ENCODE results near the gene LMX1B.
"Not testable (repeated sequence)": the region's sequence is repeated elsewhere in the genome, so short reads cannot be mapped to it uniquely, and the experiment has no call there.

LMX1B gene

DNA sequence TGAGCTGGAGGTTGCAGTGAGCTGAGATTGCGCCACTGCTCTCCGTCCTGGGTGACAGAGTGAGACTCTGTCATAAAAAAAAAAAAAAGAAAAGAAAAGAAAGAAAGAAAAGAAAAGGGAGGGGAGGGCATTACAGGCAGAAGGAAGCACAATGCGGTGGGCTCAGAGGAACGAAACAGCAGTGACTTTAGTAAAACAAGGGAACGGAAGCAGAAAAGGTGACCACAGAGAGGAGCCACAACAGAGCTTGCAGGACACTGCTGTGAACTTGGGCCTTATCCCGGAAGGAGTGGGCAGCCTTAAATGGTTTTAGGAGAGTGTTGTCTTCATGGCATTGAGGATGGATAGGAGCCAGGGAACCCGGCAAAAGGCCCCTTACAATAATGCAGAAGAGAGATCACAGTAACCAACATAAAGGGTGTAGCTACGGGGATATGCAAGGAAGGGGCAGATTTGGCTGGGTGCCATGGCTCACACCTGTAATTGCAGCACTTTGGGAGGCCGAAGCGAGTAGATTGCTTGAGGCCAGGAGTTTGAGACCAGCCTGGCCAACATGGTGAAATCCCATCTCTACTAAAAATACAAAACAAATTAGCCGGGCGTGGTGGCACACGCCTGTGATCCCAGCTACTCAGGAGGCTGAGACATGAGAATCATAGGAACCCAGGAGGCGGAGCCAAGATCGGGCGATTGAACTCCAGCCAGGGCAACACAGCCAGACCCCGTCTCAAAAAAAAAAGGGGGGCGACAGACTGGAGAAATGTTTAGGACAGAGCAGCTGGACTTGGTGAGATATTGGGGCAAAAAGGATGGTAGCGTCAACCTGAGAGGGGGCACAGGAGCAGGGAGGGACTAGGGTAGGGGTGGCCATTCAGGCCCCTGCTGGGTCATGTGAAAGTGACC lies 107.2 kb downstream of the LMX1B start:
- DNase-seq, result no peak

DNA sequence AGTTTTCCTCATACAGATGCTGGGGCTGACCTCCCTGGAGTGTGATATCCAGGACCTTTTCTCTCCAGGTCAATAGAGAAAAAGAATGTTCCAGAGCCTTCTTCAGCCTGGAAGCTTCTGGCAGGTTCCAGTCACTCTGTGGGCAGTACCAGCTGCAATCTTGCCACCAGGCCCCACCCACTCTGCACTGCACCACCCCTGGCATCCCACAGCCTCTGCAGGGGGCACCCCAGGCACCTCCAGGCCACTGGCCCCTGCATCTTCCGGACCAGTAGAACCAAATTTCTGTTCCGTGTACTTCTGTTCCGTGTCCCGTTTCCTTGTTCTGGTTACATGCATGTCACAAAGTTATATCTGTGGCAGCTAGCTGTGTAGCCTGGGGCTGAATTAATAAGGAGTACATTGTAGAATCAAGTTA lies 107.8 kb downstream of the LMX1B start:
- DNase-seq, result no peak

DNA sequence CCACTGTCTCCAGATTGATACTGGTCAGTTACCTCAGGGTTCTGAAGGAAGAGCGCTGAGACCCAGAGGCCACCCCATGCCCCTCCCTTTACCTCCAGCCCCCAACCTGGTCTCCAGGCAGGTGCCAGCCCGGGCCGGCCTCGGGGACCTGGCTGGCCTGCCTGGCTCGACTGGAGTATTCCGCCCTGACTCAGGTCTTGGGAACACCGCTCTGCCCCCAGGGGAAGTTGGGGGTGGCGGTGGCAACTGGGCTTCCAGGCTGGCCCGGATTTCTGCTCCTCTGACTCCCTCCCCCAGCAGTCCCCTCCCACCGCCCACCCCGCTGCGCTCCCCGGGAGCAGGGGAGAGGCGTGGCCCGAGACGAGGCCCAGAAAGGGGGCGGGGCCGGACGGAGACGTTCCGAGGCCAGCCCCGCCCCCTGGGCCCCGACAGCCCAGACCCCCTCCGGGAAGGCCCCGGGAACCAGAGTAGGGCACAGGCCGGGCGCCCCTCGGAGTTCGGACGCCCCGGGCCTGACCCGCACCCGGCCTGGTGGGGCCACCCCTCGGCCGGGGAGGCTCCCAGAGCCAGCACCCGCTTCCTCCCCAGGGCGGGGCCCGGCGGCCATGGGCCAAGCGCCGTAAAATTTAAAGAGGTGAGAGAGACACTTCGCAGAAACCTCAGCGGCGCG lies 108.7 kb downstream of the LMX1B start:
- no peak for DNase-seq

DNA sequence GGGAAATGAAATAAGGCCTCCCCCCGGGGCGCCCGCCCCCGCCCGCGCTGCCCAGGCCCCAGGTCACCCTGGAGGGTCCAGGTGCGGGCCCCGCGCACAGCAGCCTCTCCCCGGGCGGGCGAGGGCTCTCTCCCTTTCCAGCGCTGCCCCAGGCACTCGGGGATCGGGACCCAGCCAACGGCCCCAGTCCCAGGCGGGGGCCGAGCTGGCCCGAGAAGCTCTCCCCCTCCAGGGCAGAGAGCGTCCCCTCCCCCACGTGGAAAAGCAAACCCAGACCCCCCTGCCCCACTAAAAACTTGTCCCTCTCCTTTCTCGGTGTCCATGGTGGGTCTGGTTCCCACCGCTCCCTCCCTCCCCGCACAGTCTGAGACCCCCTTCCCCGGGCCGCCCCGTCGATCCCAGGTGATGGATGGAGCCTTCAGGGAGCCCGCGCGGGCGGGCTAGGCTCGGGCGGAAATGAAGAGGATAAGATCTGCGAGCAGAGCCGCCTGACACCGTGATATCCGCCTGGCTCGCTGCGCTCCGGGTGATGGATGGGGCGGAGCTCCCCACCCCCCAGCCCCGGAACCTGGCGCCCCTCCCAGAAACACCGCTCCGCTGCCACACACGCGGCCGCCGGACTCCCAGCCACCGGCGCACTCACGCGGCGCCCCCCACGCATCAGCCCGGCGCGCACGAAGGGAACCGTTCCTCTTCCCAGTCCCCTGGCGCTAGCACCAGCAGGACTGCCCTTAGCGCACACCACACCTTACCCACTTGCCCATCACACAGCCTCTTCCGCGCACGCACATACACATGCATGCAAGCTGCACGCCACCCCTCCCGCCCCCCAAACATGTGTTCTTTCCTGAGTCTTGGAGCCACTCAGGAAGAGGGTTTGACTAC lies 109.4 kb downstream of the LMX1B start:
- DNase-seq, result no peak

DNA sequence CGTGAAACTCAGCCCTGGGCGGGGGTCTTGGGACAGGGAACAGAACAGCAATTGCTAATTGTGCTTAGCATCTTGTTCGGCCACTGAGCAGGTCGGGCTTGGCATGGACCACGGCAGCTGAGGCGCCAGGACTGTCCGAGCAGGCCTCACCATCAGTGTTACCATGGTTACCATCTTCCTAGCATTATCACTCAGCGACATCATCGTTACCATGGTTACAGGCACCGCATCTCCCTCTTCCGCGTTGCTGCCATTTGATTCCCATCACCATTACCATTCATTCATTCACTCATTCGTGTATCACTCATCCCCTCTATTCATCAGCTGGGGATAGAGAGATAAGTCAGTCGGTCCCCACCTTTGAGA lies 110.1 kb downstream of the LMX1B start:
- DNase-seq, result no peak

DNA sequence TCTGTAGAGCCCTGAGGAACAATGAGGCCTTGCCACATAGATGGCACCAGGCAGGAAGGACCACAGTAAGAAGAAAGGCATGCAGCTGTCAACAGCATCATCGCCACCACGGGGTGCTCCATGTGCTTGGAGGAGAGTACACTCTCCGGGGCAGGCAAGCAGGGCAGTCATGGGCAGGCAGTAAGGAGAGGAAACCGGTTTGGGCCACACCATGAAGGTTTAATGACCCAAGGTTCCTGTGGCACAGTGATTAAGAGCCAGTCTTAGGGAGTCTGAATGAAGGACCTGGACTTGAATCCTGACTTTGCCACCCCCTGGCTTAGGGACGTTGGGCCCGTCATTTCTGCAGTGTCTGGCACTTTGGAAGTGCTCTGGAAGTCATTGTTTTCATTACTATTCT lies 110.5 kb downstream of the LMX1B start:
- no peak for DNase-seq

DNA sequence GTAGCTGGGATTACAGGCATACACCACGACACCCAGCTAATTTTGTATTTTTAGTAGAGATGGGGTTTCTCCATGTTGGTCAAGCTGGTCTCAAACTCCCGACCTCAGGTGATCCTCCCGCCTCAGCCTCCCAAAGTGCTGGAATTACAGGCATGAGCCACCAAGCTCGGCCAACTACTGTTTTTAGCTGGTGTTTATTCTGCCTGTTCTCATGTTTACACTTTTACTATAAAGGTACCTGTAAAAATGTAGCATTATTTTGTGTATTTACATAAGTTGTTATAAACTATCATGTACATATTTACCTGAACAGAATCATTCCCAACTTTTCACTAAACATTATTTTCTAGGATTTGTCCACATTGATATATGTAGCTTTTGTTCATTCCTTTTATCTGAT lies 111.8 kb downstream of the LMX1B start:
- not testable (repeated sequence) for DNase-seq

DNA sequence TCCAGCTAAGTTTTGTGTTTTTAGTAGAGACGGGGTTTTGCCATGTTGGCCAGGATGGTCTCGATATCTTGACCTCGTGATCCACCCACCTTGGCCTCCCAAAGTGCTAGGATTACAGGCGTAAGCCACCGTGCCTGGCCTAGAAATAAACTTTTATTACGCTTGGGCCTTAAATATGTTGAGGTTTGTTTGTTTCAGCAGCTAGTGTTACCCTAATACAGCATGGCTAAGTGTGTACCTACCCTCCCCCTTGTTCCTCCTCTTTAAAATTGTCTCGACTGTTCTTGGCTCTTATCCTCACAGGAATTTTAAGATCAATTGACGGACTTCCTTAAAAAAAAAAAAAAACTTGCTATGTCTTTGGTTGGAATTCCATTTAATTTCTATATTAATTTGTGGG lies 114.5 kb downstream of the LMX1B start:
- DNase-seq, result not testable (repeated sequence)

DNA sequence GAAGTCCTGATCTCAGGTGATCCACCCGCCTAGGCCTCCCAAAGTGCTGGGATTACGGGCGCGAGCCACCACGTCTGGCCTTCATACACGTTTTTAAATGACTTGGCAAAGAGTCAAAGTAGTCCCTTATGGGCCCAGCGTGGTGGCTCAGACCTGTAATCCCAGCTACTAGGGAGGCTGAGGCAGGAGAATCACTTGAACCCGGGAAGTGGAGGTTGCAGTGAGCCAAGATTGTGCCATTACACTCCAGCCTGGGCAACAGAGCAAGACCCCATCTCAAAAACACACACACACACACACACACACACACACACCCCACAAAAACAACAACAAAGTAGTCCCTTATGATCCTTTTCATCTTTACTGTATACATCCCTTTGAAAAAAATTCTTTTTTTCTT lies 116.9 kb downstream of the LMX1B start:
- DNase-seq, result not testable (repeated sequence)

DNA sequence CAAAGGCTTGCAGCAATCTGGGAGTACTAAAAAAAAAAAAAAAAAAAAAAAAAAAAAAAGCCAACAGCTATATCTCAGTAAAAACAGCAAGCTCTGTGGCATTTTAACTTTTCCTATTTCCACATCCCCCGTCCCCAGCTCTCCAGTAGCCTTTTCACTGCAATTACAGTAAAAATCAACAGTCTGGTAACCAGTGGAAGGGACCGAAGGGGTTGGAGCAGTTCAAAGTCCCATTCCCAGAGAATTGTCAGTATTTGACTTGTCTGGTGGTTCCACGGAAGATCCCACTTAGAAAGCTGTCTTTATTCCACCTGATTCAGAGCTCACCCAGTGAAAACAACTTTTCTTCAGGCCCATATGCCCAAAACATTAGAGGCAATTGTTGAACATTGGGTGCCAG lies 119.3 kb downstream of the LMX1B start:
- DNase-seq, result no peak

DNA sequence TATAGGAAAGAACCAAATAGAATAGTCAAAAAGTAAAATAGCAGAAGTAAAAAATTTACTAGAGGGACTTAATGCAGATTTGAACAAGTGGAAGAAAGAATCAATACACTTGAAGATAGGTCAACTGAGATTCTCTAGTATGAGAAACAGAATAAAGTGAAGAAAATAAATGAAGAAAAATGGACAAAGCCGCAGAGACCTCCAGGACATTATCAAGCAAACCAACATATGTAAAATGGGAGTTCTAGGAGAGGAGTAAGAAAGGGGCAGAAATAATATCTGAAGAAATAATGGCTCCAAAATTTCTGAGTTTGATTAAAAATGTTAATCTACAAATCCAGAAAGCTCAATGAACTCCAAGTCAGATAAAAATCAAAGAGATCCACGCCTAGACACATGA lies 121.1 kb downstream of the LMX1B start:
- DNase-seq, result no peak

DNA sequence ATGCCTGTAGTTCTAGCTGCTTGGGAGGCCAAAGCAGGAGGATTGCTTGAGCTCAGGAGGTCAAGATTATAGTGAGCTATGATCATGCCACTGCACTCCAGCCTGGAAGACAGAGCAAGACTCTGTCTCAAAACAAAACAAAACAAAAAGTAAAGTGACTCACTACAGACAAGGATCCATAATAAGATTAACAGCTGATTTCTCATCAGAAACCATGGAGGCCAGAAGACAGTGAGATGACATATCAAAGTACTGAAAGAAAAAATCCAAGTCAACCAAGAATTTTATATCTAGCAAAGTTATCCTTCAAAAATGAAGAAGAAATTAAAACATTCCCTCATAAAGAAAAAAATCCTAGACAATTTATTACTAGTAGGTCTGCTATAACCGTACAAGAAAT lies 121.8 kb downstream of the LMX1B start:
- no peak for DNase-seq

DNA sequence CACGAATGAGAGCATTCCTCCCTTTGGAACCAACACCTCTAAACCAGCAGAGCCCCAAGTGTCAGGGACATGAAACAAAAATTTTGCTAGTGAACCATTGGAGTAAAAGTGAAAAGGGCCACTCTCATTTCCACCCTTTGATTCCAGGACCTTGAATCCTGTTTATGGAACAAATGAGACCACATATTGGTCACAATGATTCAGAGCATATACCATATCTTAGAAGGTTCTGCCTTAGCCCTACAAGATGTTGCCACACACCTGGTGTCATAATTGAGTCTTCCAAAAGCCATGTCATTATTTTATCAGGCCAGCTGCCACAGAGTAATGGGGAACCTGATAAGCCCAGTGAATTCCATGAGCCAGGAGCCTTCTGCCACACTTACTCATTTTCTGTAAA lies 124.8 kb downstream of the LMX1B start:
- DNase-seq, result no peak

DNA sequence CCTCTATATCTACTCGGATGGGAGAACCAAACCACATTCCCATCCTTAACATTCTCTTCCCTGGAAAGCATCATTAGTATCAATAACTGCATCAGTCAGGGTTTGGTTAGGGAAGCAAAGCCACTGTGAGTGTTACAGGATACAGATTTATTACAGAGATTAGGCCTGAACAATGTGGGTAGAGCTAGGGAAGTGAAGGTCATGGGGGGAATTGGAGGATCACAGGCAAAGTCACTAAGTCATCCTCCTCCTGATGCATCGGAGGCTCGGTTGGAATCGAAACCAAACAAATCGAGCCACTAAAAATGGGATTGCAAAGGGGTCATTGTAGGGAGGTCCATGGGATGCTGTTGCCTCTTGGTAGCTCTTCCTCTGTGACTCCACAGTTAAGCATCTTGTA lies 129.3 kb downstream of the LMX1B start:
- DNase-seq, result no peak

DNA sequence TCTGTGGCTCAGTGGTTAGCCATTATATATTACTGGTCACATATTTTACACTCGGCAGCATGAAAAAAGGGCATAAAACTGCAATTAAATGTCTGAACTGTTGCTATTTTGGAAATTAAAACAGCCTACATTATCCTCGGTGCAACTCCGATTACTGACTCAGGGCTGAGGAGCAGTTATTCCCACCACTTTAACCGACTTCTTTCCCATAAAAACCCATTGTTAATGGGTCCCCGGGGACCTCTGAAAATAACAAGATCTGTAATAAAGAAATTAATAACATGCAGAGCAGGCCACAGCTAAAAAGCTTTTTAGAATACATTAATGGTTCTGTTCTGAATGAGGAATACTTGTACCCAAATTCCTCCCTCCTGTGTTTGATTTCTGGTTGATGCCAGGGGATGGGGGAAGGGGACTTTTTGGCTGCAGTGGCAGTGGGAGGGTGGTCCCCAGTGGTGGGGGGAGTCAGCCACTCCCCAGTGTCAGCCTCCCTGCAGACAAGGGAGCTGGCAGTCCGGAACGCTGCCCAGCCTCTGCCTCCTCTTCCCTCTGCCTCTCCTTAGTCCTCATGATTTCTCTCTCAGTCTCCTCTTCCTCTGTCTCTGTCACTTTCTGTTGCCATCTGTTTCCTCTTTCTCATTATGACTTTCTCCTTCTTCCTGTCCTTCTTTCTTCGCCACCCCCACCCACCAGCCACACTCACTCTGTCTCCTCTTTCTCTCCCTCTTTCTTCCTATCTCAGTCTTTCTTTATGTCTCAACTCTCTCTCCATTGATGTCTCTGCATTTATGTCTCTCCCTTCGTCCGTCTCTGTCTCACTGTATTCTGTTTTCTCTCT lies 132.1 kb downstream of the LMX1B start:
- no peak for DNase-seq

All from midbrain (tissue), 1 donor.